GM12891 (cell line): ENCODE measurements around the gene INHA.

Experiments
- DNase-seq: peaks from one replicate; pipeline ENCODE4 v3.0.0; 2011; ENCODE audit warnings: low spot score; ENCODE audit not compliant: insufficient read length
- FAIRE-seq: peaks from 2 replicates; lab custom pipeline; 2011; peaks lifted over from hg19 to GRCh38; lab: Jason Lieb, UNC
- PAX5 ChIP-seq: IDR thresholded peaks from 2 replicates; pipeline ENCODE4 v1.6.1; 2011; ENCODE audit warnings: low read length, moderate library complexity, mild to moderate bottlenecking; ENCODE audit not compliant: insufficient read depth, severe bottlenecking
- POLR2A ChIP-seq: IDR thresholded peaks from 2 replicates; pipeline ENCODE4 v1.6.1; 2011; ENCODE audit warnings: low read depth, low read length, control low read depth
- POLR2AphosphoS5 ChIP-seq: IDR thresholded peaks from 2 replicates; pipeline ENCODE4 v1.6.1; 2011; ENCODE audit warnings: low read depth, low read length, control low read depth
- POU2F2 ChIP-seq: IDR thresholded peaks from 2 replicates; pipeline ENCODE4 v1.6.1; 2011; ENCODE audit warnings: low read depth, mild to moderate bottlenecking, control low read depth, low read length, moderate library complexity
- SPI1 ChIP-seq: IDR thresholded peaks from 2 replicates; pipeline ENCODE4 v1.6.1; 2011; ENCODE audit warnings: low read depth, low read length, control low read depth
- TAF1 ChIP-seq: IDR thresholded peaks from 2 replicates; pipeline ENCODE4 v1.6.1; 2011; ENCODE audit warnings: low read depth, low read length, control low read depth

The INHA gene

DNA sequence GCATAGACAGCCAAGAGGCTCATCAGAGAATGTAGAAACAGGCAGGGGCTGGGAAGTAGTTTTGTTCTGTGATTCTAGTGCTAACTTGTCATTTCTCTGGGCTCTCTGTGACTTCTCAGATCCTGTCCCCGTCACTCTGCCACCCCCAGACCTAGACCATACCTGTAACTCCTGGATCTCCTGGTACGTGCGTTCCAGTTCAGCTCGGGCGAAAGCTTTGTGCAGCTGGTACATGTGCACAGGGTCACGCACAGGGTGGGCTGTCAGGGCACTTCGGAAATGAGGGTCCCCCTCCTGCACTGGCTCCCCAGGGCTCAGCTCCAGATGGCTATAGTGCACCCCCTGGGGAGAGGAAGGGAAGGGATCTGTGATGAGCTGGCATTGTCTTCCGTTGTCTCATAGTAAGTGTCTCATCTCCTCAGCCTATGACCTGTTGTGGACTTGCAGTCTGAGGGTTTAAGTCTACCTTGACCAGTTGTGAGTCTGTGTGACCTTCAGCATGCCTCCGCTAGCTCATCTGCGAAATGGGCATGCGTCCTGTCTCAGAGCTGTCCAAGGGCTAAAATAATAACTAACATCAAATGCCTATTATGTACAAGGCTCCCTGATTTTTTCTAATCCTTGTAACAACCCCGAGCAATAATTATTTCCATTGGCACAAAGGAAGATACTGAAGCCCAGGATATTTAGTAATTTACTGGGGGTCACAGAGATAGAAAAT, 31.2 kb upstream of the INHA start:
- FAIRE-seq, result no peak

GRCh38 chr2:219541611-219542180, 30.4 kb upstream of the INHA start:
- peak; percentile 93 for DNase-seq
- FAIRE-seq, result peak; percentile 100
- TF ChIP-seq POU2F2 (no peak), PAX5 (no peak), POLR2A (no peak), SPI1 (no peak), TAF1 (no peak), POLR2AphosphoS5 (no peak)

More for the DNA sequence above, 31.2 kb upstream of the INHA start:
- no peak for DNase-seq
- TF ChIP-seq TAF1 (no peak), POU2F2 (no peak), SPI1 (no peak), POLR2AphosphoS5 (no peak), POLR2A (no peak), PAX5 (no peak)

GRCh38 chr2:219542931-219543595, 29.0 kb upstream of the INHA start:
- peak; percentile 67 for FAIRE-seq
- no peak for TF ChIP-seq POLR2AphosphoS5
- TF ChIP-seq TAF1, result no peak
- no peak for TF ChIP-seq POLR2A
- TF ChIP-seq POU2F2, result no peak
- no peak for TF ChIP-seq PAX5
- TF ChIP-seq SPI1, result no peak

GRCh38 chr2:219543596-219544358, 28.3 kb upstream of the INHA start, which contains the start of the genes CHPF and TMEM198:
CHPF (minus strand) TSS chr2:219543809; CDS start chr2:219543538, 271 bp downstream.
TMEM198 (plus strand) TSS chr2:219544028; CDS start chr2:219544728, 700 bp downstream.
- DNase-seq, result peak; percentile 99
- peak; percentile 97 for FAIRE-seq
- no peak for TF ChIP-seq PAX5
- TF ChIP-seq POU2F2, result no peak
- TF ChIP-seq SPI1, result no peak
- no peak for TF ChIP-seq TAF1
- no peak for TF ChIP-seq POLR2A
- TF ChIP-seq POLR2AphosphoS5, result no peak

More at GRCh38 chr2:219542931-219543595, 29.0 kb upstream of the INHA start:
- peak; percentile 56 for DNase-seq

GRCh38 chr2:219544567-219544966, 27.5 kb upstream of the INHA start:
- no peak for TF ChIP-seq TAF1
- no peak for TF ChIP-seq POLR2AphosphoS5
- no peak for TF ChIP-seq POLR2A
- TF ChIP-seq PAX5, result no peak
- no peak for TF ChIP-seq SPI1
- TF ChIP-seq POU2F2, result no peak
- no peak for FAIRE-seq
- no peak for DNase-seq

DNA sequence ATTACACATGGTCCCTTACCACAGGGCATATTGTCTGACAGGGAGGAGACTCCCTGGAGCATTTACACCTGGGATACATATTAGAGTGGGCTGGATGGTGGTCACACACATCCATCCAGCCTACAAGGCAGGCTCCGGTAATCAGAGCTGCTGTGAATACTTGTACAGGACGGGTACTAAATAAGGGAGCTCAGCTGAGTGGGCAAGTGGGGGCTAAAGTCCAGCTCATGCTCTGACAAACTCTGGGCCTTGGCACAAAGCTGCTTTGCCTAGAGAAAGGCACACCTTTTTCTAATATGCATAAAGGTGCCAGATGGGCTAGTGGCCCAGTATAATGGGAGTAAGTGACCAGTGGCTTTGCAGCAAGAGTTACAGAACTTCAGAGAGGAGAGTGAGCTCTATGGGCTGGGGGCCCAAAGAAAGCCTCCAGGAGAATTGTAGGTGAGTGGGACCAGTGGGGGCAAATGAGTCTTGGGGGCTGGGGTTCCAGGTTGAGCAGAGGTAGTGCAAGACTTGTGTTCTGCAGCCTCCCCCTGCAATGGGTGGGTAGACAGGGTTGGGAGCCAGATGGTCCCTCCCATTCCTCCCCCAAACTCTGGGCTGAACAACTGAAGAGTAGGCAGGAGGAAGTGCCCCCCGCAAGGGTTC, 26.7 kb upstream of the INHA start:
- FAIRE-seq (no peak), DNase-seq (no peak)
- TF ChIP-seq POLR2A (no peak), POU2F2 (no peak), TAF1 (no peak), PAX5 (no peak), POLR2AphosphoS5 (no peak), SPI1 (no peak)

DNA sequence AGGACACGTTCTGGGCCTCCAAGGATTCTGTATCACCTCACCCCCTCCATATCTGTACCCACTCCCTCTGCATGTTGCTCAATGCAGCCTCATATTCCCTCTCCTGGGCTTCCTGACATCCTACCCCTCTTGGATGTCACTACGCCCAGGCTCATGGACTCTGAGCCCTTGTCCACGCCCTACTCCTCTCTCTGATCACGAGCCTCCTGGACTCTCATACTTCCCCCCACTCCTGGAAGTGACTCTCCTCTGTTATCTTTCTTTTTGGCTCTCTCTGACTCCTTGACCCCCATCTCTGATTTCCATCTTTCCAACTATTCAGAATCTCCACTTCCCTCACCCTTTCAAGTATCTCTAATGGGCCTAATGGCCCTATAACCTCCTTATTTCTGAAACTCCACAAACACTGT, 26.2 kb upstream of the INHA start:
- FAIRE-seq, result no peak
- TF ChIP-seq SPI1, result no peak
- TF ChIP-seq PAX5, result no peak
- TF ChIP-seq POLR2A, result no peak
- TF ChIP-seq TAF1, result no peak
- no peak for DNase-seq

GRCh38 chr2:219547621-219548020, 24.5 kb upstream of the INHA start:
- DNase-seq (no peak), FAIRE-seq (no peak)
- no peak for TF ChIP-seq PAX5
- TF ChIP-seq POU2F2, result no peak
- no peak for TF ChIP-seq SPI1
- no peak for TF ChIP-seq POLR2A
- TF ChIP-seq POLR2AphosphoS5, result no peak
- TF ChIP-seq TAF1, result no peak

- no peak for DNase-seq
- FAIRE-seq, result no peak
- no peak for TF ChIP-seq POU2F2
- TF ChIP-seq POLR2A, result no peak
- TF ChIP-seq SPI1, result no peak
- TF ChIP-seq POLR2AphosphoS5, result no peak
These were observed 23.1 kb upstream of the INHA start for GRCh38 chr2:219548990-219549389.
